ENCODE data around the gene UBAC2.

DNA sequence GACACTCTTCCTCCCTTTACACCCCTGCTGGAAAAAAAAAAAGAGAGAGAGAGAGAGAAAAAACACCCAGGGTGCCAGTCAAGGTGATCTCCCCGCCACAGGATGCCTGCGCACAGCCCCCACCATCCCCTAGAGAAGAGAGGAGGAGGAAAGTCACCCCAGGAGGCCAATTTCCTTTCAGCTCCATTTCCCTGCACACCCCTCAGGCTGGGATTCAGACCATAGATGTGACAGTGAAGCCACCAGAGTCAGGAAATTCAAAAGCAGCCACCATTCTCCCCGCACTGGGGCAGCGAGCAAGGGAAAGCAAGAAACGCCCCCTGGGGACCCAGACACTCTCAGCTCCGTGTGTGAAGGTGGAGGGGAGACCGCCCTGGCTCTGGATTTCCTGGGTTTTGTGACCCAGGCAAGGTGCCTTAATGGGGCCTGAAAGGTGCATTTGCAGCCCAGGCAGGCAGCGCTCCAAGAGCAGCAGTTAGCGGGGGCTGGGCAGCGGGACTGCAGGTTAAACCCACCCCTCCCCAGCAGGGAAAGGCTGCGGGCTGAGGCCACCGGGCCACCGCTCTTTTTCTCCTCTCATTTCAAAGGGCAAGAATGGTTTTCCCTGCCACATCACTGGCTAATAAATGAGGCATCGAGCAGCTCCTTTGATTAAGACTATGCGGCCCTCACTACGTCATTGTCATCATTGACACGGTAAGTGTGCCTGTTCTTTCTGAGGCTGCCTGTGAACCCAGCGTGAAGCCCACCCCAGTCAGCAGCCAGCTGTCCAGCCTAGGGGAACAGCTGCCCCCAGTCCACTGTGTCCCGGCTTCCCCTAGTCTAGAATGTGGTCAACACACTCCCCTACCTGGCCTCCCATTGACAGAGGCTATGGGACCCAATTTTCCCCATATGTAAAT is 216.8 kb downstream of the UBAC2 start:
- TF ChIP-seq, protein P1, sequence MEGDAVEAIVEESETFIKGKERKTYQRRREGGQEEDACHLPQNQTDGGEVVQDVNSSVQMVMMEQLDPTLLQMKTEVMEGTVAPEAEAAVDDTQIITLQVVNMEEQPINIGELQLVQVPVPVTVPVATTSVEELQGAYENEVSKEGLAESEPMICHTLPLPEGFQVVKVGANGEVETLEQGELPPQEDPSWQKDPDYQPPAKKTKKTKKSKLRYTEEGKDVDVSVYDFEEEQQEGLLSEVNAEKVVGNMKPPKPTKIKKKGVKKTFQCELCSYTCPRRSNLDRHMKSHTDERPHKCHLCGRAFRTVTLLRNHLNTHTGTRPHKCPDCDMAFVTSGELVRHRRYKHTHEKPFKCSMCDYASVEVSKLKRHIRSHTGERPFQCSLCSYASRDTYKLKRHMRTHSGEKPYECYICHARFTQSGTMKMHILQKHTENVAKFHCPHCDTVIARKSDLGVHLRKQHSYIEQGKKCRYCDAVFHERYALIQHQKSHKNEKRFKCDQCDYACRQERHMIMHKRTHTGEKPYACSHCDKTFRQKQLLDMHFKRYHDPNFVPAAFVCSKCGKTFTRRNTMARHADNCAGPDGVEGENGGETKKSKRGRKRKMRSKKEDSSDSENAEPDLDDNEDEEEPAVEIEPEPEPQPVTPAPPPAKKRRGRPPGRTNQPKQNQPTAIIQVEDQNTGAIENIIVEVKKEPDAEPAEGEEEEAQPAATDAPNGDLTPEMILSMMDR (IDR thresholded peaks at IDR 0.05): no peak
- TF ChIP-seq POLR2A (IDR thresholded peaks at IDR 0.05) (no peak), EP300 (IDR thresholded peaks at IDR 0.05) (no peak)

Measured in tibial nerve (tissue), 4 donors.